Activated T-cell treated with anti-CD3 and anti-CD28 coated beads for 48 hours (primary cell): Measurements from ENCODE around the gene RHOC.

Experiments
- DNase-seq: peaks from one replicate; pipeline ENCODE4 v3.0.0-alpha.2; 2020; ENCODE audit warnings: low read depth

Gene RHOC

GRCh38 chr1:112678605-112679004 lies 28.3 kb downstream of the RHOC start:
- no peak for DNase-seq

- no peak for DNase-seq
Measured at GRCh38 chr1:112677501-112677900, 29.4 kb downstream of the RHOC start.

- DNase-seq: no peak
Measured at GRCh38 chr1:112676543-112676942, 30.4 kb downstream of the RHOC start.

- no peak for DNase-seq
Measured at GRCh38 chr1:112675728-112676381, 31.1 kb downstream of the RHOC start.

GRCh38 chr1:112674986-112675727 lies 31.8 kb downstream of the RHOC start:
- DNase-seq: peak; percentile 40

- DNase-seq: peak; percentile 47
Measured at GRCh38 chr1:112674440-112674985, 32.4 kb downstream of the RHOC start, which contains the start of gene MOV10. Gene MOV10, plus strand, starts transcription at chr1:112674659. Its CDS starts 254 bp downstream, at chr1:112674913.

GRCh38 chr1:112673592-112674439 lies 33.1 kb downstream of the RHOC start:
- no peak for DNase-seq

GRCh38 chr1:112672842-112673241 lies 34.1 kb downstream of the RHOC start:
- DNase-seq: no peak

- DNase-seq: no peak
Measured at GRCh38 chr1:112672009-112672408, 34.9 kb downstream of the RHOC start.

- no peak for DNase-seq
Measured at GRCh38 chr1:112666946-112667345, 40.0 kb downstream of the RHOC start.

- no peak for DNase-seq
Measured at GRCh38 chr1:112665857-112666256, 41.1 kb downstream of the RHOC start.

- no peak for DNase-seq
Measured at GRCh38 chr1:112651205-112651604, 55.7 kb downstream of the RHOC start.
